Measurements from ENCODE around the gene LKAAEAR1.

Gene LKAAEAR1

DNA sequence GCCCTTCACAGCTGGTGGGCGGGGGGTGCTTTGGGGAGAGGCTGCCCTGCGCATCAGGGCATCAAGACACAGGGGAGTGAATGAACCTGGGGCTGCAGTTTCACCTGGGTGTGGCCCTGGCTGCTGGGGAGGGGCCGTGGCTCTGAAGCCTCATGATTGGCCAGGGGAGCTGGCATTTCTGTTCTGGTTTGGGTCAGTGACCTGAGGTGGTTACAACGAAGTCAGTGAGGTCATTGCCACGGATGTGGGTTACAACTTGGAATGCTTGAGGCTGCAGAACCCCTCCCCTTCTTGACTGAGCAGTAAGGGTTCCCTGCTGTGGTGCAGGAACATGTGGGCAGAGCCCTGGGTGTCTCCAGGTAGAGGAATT lies 18.2 kb downstream of the LKAAEAR1 start:
- H3K4me3 ChIP-seq (ENCODE audit: low read depth, low read length): no peak overlapping the region
- in situ Hi-C loops (cut with HindIII; ENCODE audit: low sequenced_read_pairs): no loop called here
- TF ChIP-seq, protein P1, sequence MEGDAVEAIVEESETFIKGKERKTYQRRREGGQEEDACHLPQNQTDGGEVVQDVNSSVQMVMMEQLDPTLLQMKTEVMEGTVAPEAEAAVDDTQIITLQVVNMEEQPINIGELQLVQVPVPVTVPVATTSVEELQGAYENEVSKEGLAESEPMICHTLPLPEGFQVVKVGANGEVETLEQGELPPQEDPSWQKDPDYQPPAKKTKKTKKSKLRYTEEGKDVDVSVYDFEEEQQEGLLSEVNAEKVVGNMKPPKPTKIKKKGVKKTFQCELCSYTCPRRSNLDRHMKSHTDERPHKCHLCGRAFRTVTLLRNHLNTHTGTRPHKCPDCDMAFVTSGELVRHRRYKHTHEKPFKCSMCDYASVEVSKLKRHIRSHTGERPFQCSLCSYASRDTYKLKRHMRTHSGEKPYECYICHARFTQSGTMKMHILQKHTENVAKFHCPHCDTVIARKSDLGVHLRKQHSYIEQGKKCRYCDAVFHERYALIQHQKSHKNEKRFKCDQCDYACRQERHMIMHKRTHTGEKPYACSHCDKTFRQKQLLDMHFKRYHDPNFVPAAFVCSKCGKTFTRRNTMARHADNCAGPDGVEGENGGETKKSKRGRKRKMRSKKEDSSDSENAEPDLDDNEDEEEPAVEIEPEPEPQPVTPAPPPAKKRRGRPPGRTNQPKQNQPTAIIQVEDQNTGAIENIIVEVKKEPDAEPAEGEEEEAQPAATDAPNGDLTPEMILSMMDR (IDR thresholded peaks at IDR 0.05; ENCODE audit: low read depth, low read length): no peak
- DNase-seq (ENCODE audit: low read depth, low spot score): peak; percentile 81

DNA sequence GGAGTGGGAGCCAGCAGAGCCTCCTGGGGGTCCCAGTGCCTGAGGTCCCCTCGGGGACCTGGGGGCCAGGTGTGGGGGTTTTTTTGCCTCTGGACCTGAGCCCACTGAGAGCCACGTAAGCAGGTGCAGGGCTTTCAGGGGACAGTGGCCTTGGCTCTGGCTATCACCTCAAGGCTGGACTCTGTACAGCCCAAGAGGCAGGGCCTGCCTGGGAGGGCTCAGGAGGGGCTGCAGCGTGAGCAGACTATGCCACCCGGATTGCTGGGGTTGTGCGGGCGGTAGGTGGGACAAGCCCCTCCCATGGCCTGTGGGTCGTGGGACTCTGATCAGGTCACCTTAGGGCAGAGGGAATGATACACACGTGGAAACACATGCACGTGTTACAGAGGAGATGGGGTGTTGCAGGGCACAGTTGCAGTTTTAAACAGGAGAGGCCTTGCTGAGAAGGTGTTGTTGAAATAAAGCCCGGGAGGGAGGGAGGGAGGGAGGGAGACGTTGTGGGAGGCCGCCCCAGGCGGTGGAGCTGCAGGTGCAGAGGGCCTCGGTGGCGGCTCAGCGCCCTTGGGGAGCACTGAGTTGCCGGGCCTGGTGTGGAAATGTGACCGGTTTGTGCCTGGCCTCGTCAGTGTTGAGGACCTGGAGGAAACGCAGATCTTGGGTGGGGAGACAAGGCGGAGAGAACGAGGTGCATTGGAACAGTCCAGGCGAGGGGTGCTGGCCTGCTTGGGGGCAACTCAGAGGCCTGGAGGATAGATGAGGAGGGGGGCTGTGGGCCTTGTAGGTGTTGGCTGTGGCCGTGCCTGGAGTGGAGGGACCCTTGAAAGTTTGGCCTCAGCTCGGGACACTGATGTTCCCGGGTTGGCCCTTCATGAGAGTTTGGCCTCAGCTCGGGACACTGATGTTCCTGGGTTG lies 18.9 kb downstream of the LKAAEAR1 start:
- TF ChIP-seq, protein P1 (IDR thresholded peaks at IDR 0.05; ENCODE audit: low read depth, low read length): no peak
- DNase-seq (ENCODE audit: low read depth, low spot score): no peak
- in situ Hi-C loops (cut with HindIII; ENCODE audit: low sequenced_read_pairs): no loop called here
- H3K4me3 ChIP-seq (ENCODE audit: low read depth, low read length): no peak overlapping the region

DNA sequence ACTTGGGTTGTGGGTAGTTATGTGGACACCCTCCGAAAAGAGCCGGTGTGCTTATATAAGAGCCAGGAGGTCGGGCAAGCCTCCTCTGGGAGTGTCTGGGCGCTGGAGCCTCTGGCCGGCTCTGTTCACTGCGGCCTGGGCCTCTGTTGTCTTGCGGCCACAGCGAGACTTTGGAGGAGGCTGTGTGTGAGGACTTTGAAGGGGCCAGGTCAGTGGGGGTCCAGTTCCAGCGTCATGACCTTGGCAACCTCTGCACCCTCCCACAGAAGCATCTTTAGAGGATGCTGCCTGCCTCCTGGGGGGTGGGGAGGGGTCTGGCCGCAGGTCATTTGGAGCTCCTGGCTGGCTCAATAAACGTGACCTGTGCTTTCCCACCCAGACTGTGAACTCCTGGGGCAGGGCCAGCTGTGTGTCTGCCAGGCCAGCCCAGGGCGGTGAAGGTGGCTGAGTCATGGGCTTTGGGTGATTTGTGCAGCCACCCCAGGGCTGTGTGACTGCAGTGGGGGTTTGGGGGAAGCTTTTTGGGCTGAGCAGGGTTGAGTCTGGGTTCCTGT lies 20.0 kb downstream of the LKAAEAR1 start:
- TF ChIP-seq, protein P1 (IDR thresholded peaks at IDR 0.05; ENCODE audit: low read depth, low read length): no peak
- in situ Hi-C loops (cut with HindIII; ENCODE audit: low sequenced_read_pairs): no loop called here
- peak overlapping the region; percentile 80 for H3K4me3 ChIP-seq (ENCODE audit: low read depth, low read length)
- peak; percentile 45 for DNase-seq (ENCODE audit: low read depth, low spot score)

DNA sequence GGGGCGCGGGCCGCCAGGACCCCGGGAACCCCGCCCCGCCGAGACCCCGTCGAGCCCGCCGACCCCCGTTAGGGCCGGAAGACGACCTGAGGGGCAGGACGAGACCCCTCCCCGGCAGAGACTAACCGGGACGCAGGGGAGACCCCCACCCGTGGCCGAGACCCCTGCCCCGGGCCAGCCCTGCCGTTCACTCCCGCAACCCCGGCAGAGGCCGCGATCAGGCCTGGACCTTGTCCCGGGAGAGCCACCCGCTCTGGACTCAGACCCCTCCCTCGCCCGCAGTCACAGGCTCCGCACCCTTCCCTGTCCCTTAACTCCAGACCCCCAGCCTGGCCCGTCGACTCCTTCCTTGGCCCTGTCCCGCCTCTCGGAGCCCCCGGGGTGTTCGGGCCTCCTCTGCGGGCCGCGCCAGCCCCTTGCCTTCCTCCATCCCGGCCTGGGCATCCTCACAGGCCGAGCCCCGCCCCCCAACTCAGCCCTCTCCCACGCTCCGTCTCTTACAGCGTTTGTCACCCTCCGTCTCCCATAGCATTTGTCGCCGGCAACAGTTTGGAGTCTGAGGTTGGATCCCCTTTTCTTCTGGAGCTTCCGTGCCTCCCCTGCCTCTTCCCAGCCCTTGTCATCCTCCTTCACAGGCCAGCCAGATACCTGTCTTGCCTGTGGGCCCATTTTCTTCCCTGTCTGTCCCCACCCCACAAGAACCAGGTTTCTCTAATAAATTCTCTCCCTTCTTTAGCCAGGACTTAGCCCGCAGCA lies 20.6 kb downstream of the LKAAEAR1 start:
- in situ Hi-C loops (cut with HindIII; ENCODE audit: low sequenced_read_pairs): no loop called here
- TF ChIP-seq, protein P1 (IDR thresholded peaks at IDR 0.05; ENCODE audit: low read depth, low read length): no peak
- DNase-seq (ENCODE audit: low read depth, low spot score): no peak
- peak overlapping the region; percentile 80 for H3K4me3 ChIP-seq (ENCODE audit: low read depth, low read length)

DNA sequence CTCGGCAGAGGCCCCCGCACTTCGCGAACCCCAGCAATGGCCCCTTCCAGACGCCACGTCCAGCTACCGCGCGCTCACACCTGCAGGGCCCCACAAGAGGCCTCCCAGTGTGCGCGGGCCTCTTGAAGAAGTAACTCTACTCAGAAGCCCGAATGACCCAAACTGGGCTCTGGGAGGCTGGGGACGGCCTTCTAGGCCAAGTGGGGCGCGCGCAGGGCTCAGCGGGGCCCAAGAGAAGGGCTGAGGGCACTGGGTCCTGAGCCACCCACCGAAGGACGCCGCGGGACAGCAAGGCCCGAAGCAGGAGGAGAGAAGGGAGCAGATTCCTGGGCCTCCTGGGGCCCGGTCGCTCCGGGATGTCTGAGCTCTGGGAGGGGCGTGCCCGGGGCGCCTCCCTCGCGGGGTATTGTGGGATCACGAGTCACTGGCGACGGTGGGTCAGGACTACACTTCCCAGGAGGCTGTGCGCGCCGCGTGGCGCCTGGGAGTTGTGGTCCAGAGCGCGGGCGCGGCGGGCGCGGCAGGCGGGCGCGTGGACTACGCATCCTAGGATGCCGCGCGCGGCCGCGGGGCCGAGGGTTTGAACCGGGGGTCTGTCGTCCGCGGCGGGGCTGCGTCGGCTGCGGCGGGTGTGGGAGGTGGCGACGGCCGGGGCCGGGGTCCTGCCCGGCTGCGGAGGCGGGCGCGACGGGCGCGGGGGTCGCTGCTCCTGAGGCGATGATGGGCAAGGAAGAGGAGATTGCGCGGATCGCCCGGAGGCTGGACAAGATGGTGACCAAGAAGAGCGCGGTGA lies 21.4 kb downstream of the LKAAEAR1 start, which contains the start of gene TCEA2:
Gene TCEA2, plus strand, starts transcription at position 603 of the 793 bp plus-strand sequence. Its CDS starts 115 bp downstream, at position 718.
- H3K4me3 ChIP-seq (ENCODE audit: low read depth, low read length): peak within 1 kb of the TSS; percentile 80
- DNase-seq (ENCODE audit: low read depth, low spot score): peak; percentile 95
- TF ChIP-seq, protein P1 (IDR thresholded peaks at IDR 0.05; ENCODE audit: low read depth, low read length): no peak
- in situ Hi-C loops (cut with HindIII; ENCODE audit: low sequenced_read_pairs): no loop called here

DNA sequence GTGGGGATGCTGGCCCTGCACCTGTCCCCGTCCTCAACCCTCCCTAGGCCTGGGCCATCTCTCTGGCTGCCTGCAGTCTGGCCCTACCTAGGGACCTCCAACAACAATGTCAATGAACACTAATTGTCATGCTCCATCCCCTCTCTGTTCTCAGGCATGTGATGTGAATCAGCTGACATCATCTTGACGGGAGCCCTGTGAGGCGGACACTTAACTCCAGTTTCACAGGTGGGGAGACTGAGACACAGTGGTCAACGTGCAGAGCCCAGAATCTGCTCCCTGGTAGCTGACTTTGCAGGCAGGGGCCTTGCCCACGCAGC lies 22.0 kb downstream of the LKAAEAR1 start:
- DNase-seq (ENCODE audit: low read depth, low spot score): no peak
- TF ChIP-seq, protein P1 (IDR thresholded peaks at IDR 0.05; ENCODE audit: low read depth, low read length): no peak
- in situ Hi-C loops (cut with HindIII; ENCODE audit: low sequenced_read_pairs): no loop called here
- peak overlapping the region; percentile 80 for H3K4me3 ChIP-seq (ENCODE audit: low read depth, low read length)
